G401 (cell line): ENCODE data around the gene CDH4. TPM values are rescaled to one million over a fixed set of nuclear protein-coding genes. Genes with fewer than 3 reads are reported as not detected.

Experiments
- DNase-seq: peaks from one replicate; pipeline ENCODE4 v3.0.0-alpha.2; 2015; ENCODE audit warnings: low spot score
- in situ Hi-C: cut with HindIII; loops from 2 replicates; pipeline ENCODE4 v1.10.0; 2016; ENCODE audit warnings: low sequenced_read_pairs, mixed read lengths
- total RNA-seq: library from RNA; depleted of rRNA; stranded (reverse); fragments of >200 nt; shearing (Covaris generic); gene quantifications from 2 replicates; pipeline ENCODE4 v1.2.3, GENCODE V29; 2014

The CDH4 gene
- total RNA-seq, 1 experiment from 2014 or later, result 12.9 TPM

DNA sequence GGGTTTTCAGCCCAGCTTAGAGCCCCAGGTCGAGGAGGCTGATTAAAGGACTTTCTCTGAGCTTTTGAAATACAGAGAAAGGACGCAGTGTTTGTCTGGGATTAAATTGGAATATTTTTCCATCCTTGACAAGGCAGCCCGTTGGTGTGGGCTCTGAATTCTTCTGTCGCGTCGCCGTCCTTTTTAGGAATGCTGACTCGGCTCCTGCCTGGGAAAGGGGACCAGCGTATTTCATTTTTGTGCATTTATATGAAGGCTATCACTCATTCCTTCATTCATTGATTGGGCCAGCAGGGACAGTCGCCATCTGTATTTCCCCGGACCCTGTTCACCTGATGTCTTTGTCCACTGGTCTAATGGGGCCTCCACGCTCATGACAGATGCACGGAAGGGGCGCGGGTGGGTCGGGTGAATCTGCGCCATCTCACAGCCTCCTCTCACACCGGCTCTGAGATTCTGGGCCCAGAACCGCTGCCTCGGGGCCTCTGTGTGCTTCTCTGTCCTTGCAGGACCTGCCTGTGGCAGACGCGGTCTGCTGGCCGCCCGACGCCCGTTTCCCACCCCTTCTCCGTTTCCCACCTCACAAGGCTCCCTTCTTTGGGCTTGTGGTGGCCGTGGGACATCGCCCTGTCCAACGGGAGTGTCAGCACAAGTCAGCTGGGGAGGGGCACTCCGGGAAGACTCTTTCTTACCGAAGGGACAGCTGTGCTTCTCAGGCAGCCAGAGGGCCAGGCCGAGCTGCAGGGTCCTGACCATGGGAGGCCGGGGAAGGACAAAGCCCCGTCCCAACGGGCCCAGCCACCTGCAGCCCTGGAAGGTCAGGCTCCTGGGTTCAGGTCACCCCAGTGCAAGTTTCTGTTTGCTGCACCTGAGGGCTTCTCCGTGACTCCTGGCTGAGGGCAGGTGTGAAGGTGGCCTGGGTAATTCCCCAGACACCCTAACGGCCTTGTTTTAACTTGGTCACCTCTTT is 656.3 kb downstream of the CDH4 start:
- DNase-seq, result no peak
- in situ Hi-C loops, result no loop called here

- in situ Hi-C loops, result no loop called here
- DNase-seq, result no peak
Observed at GRCh38 chr20:61909028-61909427, 657.0 kb downstream of the CDH4 start.

DNA sequence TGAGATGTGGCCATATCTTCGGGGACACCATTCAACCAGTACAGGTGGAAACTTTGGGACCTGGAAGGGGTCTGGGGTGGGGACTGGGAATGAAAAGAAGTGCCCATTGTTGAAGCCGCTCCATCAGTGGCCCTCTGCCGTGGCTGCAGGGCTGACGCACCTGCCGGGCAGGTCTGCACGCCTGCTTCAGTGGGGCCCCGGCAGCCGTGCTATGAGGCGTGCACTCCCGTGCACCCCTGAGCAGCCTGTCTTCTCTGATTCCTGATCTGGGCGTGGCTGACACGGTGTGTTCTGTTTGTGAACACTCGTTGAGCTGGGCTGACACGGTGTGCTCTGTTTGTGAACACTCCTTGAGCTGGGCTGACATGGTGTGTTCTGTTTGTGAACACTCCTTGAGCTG is 657.8 kb downstream of the CDH4 start:
- in situ Hi-C loops, result no loop called here
- no peak for DNase-seq

DNA sequence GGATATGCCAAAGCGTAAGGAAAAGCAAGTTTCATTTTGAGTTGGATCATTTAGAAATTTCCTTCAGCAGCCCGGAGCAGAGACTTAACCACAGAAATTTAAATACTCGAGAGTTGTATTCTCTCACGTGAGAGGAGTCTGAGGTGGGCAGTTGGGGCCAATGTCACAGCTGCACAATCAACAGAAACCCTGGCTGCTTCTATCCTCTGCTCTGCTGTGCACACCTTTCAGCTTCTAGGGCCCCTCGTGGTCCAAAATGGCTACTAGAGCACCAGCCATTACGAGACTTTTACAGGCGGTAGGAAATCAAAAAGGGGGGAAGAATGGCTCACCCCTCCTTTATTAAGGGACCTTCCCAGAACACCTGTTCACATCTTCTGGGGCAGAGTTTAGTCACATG is 659.8 kb downstream of the CDH4 start:
- DNase-seq, result no peak
- in situ Hi-C loops, result no loop called here

GRCh38 chr20:61912665-61913422 is 660.8 kb downstream of the CDH4 start:
- in situ Hi-C loops, result no loop called here
- no peak for DNase-seq

DNA sequence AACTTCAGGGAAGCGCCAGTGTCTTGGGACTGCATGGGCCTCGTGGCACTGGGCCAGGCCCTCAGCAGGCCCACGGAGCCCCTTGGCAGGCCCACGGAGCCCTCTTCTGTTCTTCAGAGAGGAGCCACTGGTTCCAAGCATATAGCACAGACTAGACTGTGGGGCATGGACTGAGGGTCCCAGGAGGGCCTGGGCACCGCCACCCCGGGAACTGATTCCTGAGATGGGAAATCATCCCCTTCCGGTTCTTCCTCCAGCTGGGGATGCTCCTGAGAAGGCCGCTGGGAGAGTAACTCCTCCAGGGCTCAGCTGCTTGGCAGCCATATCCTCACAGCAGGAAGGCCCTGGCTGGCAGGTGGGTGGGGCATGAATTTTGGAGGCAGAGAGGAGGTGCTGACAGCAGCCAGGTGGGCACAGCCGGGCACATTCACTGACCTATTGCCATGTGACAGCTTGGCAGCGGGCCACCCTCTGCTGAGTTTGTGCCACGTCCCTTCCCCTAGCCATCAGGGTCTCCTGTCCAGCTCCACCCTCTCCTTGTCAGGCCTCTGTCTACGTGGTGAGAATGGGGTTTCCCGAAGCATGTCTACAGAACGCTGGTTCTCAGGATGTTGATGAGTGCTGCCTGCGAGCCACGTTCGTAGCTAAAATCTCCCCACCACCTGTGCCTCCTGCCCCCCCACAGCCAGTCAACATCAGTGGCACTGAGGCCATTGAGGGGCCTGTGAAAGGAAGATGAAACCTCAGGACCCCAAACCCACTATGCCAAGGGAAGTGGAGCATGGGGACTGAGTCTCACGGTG is 661.6 kb downstream of the CDH4 start:
- in situ Hi-C loops, result no loop called here
- no peak for DNase-seq

DNA sequence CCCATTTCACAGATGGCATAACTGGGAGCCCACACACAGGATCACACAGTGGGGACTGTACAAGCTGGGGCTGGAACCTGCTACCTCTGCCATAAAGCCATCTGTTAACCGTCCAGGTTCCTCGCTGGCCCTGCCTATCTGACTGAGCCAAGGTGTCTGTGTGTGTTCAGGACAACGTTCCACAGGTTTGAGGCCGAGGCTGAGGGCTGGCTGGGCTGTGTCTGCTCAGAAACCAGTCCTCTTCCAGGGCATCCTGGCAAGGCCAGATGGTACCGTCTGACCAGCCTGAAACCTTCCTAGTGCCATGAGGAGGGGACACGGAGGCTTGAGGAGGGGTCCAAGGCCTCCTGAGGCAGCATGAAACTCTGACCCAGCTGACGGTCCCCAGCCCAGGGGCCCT is 663.0 kb downstream of the CDH4 start:
- in situ Hi-C loops, result no loop called here
- no peak for DNase-seq

GRCh38 chr20:61916318-61916891 is 664.3 kb downstream of the CDH4 start:
- in situ Hi-C loops, result no loop called here

GRCh38 chr20:61917474-61918145 is 665.5 kb downstream of the CDH4 start:
- in situ Hi-C loops, result no loop called here
- no peak for DNase-seq

More at GRCh38 chr20:61916318-61916891, 664.3 kb downstream of the CDH4 start:
- no peak for DNase-seq

DNA sequence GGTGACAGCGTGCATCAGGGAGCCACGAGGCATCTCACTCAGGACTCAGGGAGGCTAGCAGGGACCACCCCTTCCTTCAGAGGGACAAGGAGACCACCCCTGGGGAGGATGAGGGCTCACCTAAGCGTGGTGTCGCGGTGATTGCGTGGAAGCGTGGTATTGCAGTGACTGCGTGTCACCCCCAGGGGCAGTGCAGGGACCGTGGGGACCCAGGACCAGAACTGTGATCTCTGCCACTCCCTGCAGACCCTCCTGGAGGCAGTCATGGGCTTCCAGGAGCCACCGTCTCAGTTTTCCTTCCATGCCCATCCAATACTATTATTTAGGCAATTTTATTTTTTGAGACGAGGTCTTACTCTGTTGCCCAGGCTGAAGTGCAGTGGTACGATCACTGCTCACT is 666.5 kb downstream of the CDH4 start:
- in situ Hi-C loops, result no loop called here

DNA sequence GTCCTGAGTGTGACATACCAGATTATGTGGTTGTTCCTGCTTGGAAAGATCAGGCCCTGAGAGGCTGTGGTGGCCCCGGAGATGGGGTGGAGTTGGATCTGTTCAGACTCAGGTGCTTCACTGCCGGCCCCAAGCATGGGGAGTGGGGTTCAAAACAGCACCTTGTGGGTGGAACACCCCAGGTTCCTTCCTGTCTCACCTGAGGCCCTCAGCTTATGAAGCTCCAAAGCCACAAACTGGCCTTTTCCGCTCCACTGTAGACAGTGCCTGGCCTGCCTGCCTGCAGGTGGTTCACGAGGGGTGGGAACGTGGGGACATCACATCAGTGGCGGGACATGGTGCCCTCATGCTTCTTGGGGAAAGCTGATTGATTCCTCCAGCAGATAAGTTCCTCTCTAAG is 667.2 kb downstream of the CDH4 start:
- in situ Hi-C loops, result no loop called here
- no peak for DNase-seq

More for the DNA sequence above, 666.5 kb downstream of the CDH4 start:
- DNase-seq, result no peak

GRCh38 chr20:61919675-61920365 is 667.8 kb downstream of the CDH4 start:
- in situ Hi-C loops, result no loop called here

GRCh38 chr20:61922411-61922810 is 670.4 kb downstream of the CDH4 start:
- in situ Hi-C loops, result no loop called here

More at GRCh38 chr20:61919675-61920365, 667.8 kb downstream of the CDH4 start:
- no peak for DNase-seq

GRCh38 chr20:61922936-61923335 is 670.9 kb downstream of the CDH4 start:
- in situ Hi-C loops, result no loop called here

More at GRCh38 chr20:61922411-61922810, 670.4 kb downstream of the CDH4 start:
- no peak for DNase-seq

GRCh38 chr20:61923371-61924166 is 671.5 kb downstream of the CDH4 start:
- no peak for DNase-seq
- in situ Hi-C loops, result no loop called here

More at GRCh38 chr20:61922936-61923335, 670.9 kb downstream of the CDH4 start:
- no peak for DNase-seq

GRCh38 chr20:61924211-61924857 is 672.3 kb downstream of the CDH4 start:
- in situ Hi-C loops, result no loop called here
- DNase-seq, result no peak
